GM12878 (cell line): Measurements from ENCODE around the gene SLTM. TPM values are rescaled to one million over a fixed set of nuclear protein-coding genes. Genes with fewer than 3 reads are reported as not detected.
A peak's percentile ranks its signal among the peaks of the same experiment; 100 is the strongest.

Source experiments
- ATF7 ChIP-seq: fragments of 450-650 bp; IDR thresholded peaks from 2 replicates; pipeline ENCODE4 v1.6.1; 2016; ENCODE audit warnings: low read depth, mild to moderate bottlenecking
- CBFB ChIP-seq: IDR thresholded peaks from 2 replicates; pipeline ENCODE4 v1.6.1; 2016; ENCODE audit warnings: antibody characterized with exemption, low read depth
- CHD1 ChIP-seq: IDR thresholded peaks from 2 replicates; pipeline ENCODE4 v1.6.1; 2012; ENCODE audit warnings: low read depth, low read length, improper control_type of control experiment
- CHD2 ChIP-seq: IDR thresholded peaks from 2 replicates; pipeline ENCODE4 v1.6.1; 2011; ENCODE audit warnings: low read depth, low read length, improper control_type of control experiment, borderline replicate concordance
- DPF2 ChIP-seq: fragments of 450-650 bp; IDR thresholded peaks from 2 replicates; pipeline ENCODE4 v1.6.1; 2017; ENCODE audit warnings: mild to moderate bottlenecking
- EGR1 ChIP-seq, 2 experiments: IDR thresholded peaks; 1 replicate in 1 of 2; 2 replicates in 1 of 2; pipeline ENCODE4 v1.6.1; 2011 to 2012; ENCODE audit warnings: low read depth in 2 of 2, low read length in 2 of 2, borderline replicate concordance in 1 of 2, mild to moderate bottlenecking in 1 of 2, moderate library complexity in 1 of 2
- EP300 ChIP-seq, 2 experiments: fragments of 150-350 bp in 1 of 2; IDR thresholded peaks; 2 replicates each; pipeline ENCODE4 v1.6.1; 2011 to 2012; ENCODE audit warnings: low read depth in 2 of 2, low read length in 2 of 2, borderline replicate concordance in 1 of 2, improper control_type of control experiment in 1 of 2, inconsistent platforms in 1 of 2; ENCODE audit not compliant: control insufficient read depth in 1 of 2
- ESRRA ChIP-seq: IDR thresholded peaks from 2 replicates; pipeline ENCODE4 v1.6.1; 2012; ENCODE audit warnings: mild to moderate bottlenecking, low read length, improper control_type of control experiment
- FOXM1 ChIP-seq: IDR thresholded peaks from 2 replicates; pipeline ENCODE4 v1.6.1; 2012; ENCODE audit warnings: low read depth, mild to moderate bottlenecking, inconsistent platforms, low read length, moderate library complexity
- GABPA ChIP-seq: IDR thresholded peaks from 2 replicates; pipeline ENCODE4 v1.6.1; 2014; ENCODE audit warnings: antibody characterized with exemption, low read depth, mild to moderate bottlenecking, inconsistent platforms
- HCFC1 ChIP-seq: fragments of 150-350 bp; IDR thresholded peaks from 2 replicates; pipeline ENCODE4 v1.6.1; 2014; ENCODE audit warnings: low read length
- JUNB ChIP-seq: IDR thresholded peaks from 2 replicates; pipeline ENCODE4 v1.6.1; 2016; ENCODE audit warnings: antibody characterized with exemption, mild to moderate bottlenecking
- MAX ChIP-seq: IDR thresholded peaks from 2 replicates; pipeline ENCODE4 v1.6.1; 2012; ENCODE audit warnings: low read depth, low read length, improper control_type of control experiment
- MLLT1 ChIP-seq: fragments of 450-650 bp; IDR thresholded peaks from 2 replicates; pipeline ENCODE4 v1.6.1; 2016; ENCODE audit warnings: mild to moderate bottlenecking
- MTA2 ChIP-seq: fragments of 450-650 bp; IDR thresholded peaks from 2 replicates; pipeline ENCODE4 v1.6.1; 2016; ENCODE audit warnings: low read depth, mild to moderate bottlenecking, moderate library complexity
- PML ChIP-seq: IDR thresholded peaks from 2 replicates; pipeline ENCODE4 v1.6.1; 2012; ENCODE audit warnings: low read length, inconsistent platforms
- POLR2AphosphoS2 ChIP-seq: IDR thresholded peaks from 2 replicates; pipeline ENCODE4 v1.6.1; 2011; ENCODE audit warnings: low read depth, mild to moderate bottlenecking, low read length, improper control_type of control experiment, moderate library complexity
- RBBP5 ChIP-seq: fragments of 200-600 bp; sonication (generic); conservative IDR thresholded peaks from 2 replicates; pipeline ENCODE4 v1.6.1; 2016
- RELA ChIP-seq: fragments of 450-650 bp; IDR thresholded peaks from 2 replicates; pipeline ENCODE4 v1.8.0; 2014; ENCODE audit warnings: borderline replicate concordance; ENCODE audit not compliant: partially characterized antibody
- RUNX3 ChIP-seq: IDR thresholded peaks from 2 replicates; pipeline ENCODE4 v1.6.1; 2012; ENCODE audit warnings: low read length, inconsistent platforms
- SKIL ChIP-seq: fragments of 450-650 bp; IDR thresholded peaks from 2 replicates; pipeline ENCODE4 v1.6.1; 2017; ENCODE audit warnings: mild to moderate bottlenecking, low read depth, inconsistent platforms; ENCODE audit not compliant: poor library complexity, severe bottlenecking
- SMAD5 ChIP-seq: IDR thresholded peaks from 2 replicates; pipeline ENCODE4 v1.6.1; 2016; ENCODE audit warnings: antibody characterized with exemption, low read depth
- SP1 ChIP-seq: IDR thresholded peaks from one replicate; pipeline ENCODE4 v1.6.1; 2011; ENCODE audit warnings: low read depth, low read length
- SPI1 ChIP-seq: IDR thresholded peaks from 2 replicates; pipeline ENCODE4 v1.6.1; 2011; ENCODE audit warnings: low read depth, mild to moderate bottlenecking, low read length, moderate library complexity, borderline replicate concordance; ENCODE audit not compliant: insufficient read depth
- TBL1XR1 ChIP-seq: IDR thresholded peaks from 2 replicates; pipeline ENCODE4 v1.6.1; 2012; ENCODE audit warnings: low read depth, low read length, improper control_type of control experiment
- TCF12 ChIP-seq: IDR thresholded peaks from 2 replicates; pipeline ENCODE4 v1.6.1; 2011; ENCODE audit warnings: low read depth, mild to moderate bottlenecking, low read length
- USF1 ChIP-seq: IDR thresholded peaks from 2 replicates; pipeline ENCODE4 v1.6.1; 2011; ENCODE audit warnings: borderline replicate concordance, low read depth, mild to moderate bottlenecking, moderate library complexity, mixed read lengths, low read length; ENCODE audit not compliant: insufficient read depth; ENCODE audit errors: extremely low read length
- polyA plus RNA-seq, 11 experiments: library from polyadenylated mRNA; depleted of rRNA in 4 of 11; unstranded in 6 of 11; stranded (reverse) in 5 of 11; fragments of >200 nt; fragmentation: Nextera tagmentation in 4 of 11; fragmentation: Illumina TruSeq in 1 of 11; extraction: Ambion mirVana in 4 of 11; extraction: Trizol in 1 of 11; gene quantifications; 1 replicate in 1 of 11; 2 replicates in 10 of 11; pipeline versions ENCODE4 v1.2.1 to v1.2.3, GENCODE V29; 2011 to 2016; ENCODE audit warnings: inconsistent platforms in 2 of 11, missing spikeins in 2 of 11, low read depth in 1 of 11
- total RNA-seq, 4 experiments: library from RNA; depleted of rRNA in 3 of 4; stranded (reverse); fragments of >200 nt in 3 of 4; fragmentation: Illumina TruSeq in 1 of 4; extraction: Trizol in 1 of 4; gene quantifications; 2 replicates each; pipeline versions ENCODE4 v1.2.1 to v1.2.3, GENCODE V29; 2013 to 2021

The SLTM gene
- total and polyA plus RNA-seq, 10 of the 15 experiments (the other 5 are each of a cell fraction or from before 2014, with no cell fraction given): 50.5 to 152 (median 90.9) TPM

- TF ChIP-seq MAX (no peak; the same call in none of the 2 replicates), MTA2 (peak; percentile 25; the same call in 1 of the 2 replicates), RUNX3 (peak; percentile 49), TCF12 (peak; percentile 78), EP300 (IDR thresholded peaks at IDR 0.05; ENCODE audit: borderline replicate concordance in 1 of 2, control insufficient read depth in 1 of 2, low read depth in 2 of 2, low read length in 2 of 2) (0 out of 4 replicates have a peak, but pooled peaks of 1 of the 2 experiments have one; percentile 39), CHD1 (peak; percentile 79; the same call in 1 of the 2 replicates), GABPA (peak; percentile 61; the same call in 1 of the 2 replicates), MLLT1 (peak; percentile 94), EGR1 (IDR thresholded peaks at IDR 0.05; ENCODE audit: borderline replicate concordance in 1 of 2, low read depth in 2 of 2, low read length in 2 of 2) (peak; percentile 47 to 55; a peak in 2 of 3 replicates), DPF2 (peak; percentile 88), FOXM1 (no peak), RELA (peak; percentile 35), CBFB (peak; percentile 91), HCFC1 (peak; percentile 49), ATF7 (peak; percentile 22; the same call in 1 of the 2 replicates), ESRRA (peak; percentile 42; the same call in 1 of the 2 replicates), TBL1XR1 (peak; percentile 67; the same call in 1 of the 2 replicates), SPI1 (0 out of 2 replicates have a peak, but pooled peaks have one; percentile 0), RBBP5 (no peak), POLR2AphosphoS2 (peak; percentile 77; the same call in 1 of the 2 replicates), SMAD5 (no peak; the same call in 1 of the 2 replicates), PML (peak; percentile 95), SKIL (no peak), USF1 (peak; percentile 7), JUNB (no peak), SP1 (peak; percentile 34), CHD2 (no peak)
Measured at GRCh38 chr15:58933281-58934113, at the start of gene SLTM (continued).
